HEK293 (cell line): ENCODE results near the gene GLIS1.
A peak's percentile ranks its signal among the peaks of the same experiment; 100 is the strongest.

Source experiments
- CTCF ChIA-PET: fragments of 350-600 bp; formaldehyde crosslinking; extraction: SDS; loops from one replicate; lab custom pipeline; 2021; ENCODE audit warnings: antibody characterized with exemption; lab: Yijun Ruan, JAX
- POLR2A ChIA-PET: fragments of 300-600 bp; formaldehyde crosslinking; extraction: SDS; loops from one replicate; lab custom pipeline; 2020; ENCODE audit warnings: antibody characterized with exemption, inconsistent platforms; lab: Yijun Ruan, JAX
- H3K27ac ChIP-seq: fragments of 200-500 bp; sonication (Bioruptor generic); 2 replicates; pipeline ENCODE4 v1.5.1; 2014; ENCODE audit warnings: low read depth, low read length, control low read depth, inconsistent platforms; ENCODE audit errors: extremely low read depth
- H3K36me3 ChIP-seq, 2 experiments: fragments of 200-500 bp in 1 of 2; sonication (Bioruptor generic) in 1 of 2; 1 replicate in 1 of 2; 2 replicates in 1 of 2; pipeline ENCODE4 v1.5.1; 2014 to 2017; ENCODE audit warnings: inconsistent platforms in 2 of 2, low read length in 2 of 2; ENCODE audit not compliant: control insufficient read depth in 2 of 2, insufficient read depth in 1 of 2
- H3K4me1 ChIP-seq: fragments of 200-500 bp; sonication (Bioruptor generic); 2 replicates; pipeline ENCODE4 v1.5.1; 2014; ENCODE audit warnings: mild to moderate bottlenecking, low read length, inconsistent platforms; ENCODE audit not compliant: control insufficient read depth, insufficient read depth
- H3K4me3 ChIP-seq: 2 replicates; pipeline ENCODE4 v1.5.1; 2011; ENCODE audit warnings: low read depth, mild to moderate bottlenecking, control low read depth, low read length, moderate library complexity
- H3K9me3 ChIP-seq: fragments of 200-500 bp; sonication (Bioruptor generic); 2 replicates; pipeline ENCODE4 v1.5.1; 2014; ENCODE audit warnings: low read depth, low read length, inconsistent platforms; ENCODE audit not compliant: control insufficient read depth, insufficient read depth
- FEZF1 ChIP-seq: fragments of 450-650 bp; formaldehyde crosslinking; IDR thresholded peaks from 2 replicates; pipeline ENCODE4 v1.5.1; 2016; ENCODE audit warnings: missing biosample characterization, missing genetic modification characterization
- GLIS2 ChIP-seq: fragments of 450-650 bp; formaldehyde crosslinking; IDR thresholded peaks from 2 replicates; pipeline ENCODE4 v1.5.1; 2016; ENCODE audit warnings: missing biosample characterization, missing genetic modification characterization
- IKZF3 ChIP-seq: fragments of 450-650 bp; IDR thresholded peaks from 2 replicates; pipeline ENCODE4 v1.5.0; 2018; ENCODE audit warnings: missing biosample characterization, mild to moderate bottlenecking, missing genetic modification characterization, moderate library complexity
- OSR2 ChIP-seq: fragments of 450-650 bp; formaldehyde crosslinking; IDR thresholded peaks from 2 replicates; pipeline ENCODE4 v1.5.1; 2016; ENCODE audit warnings: missing biosample characterization, missing genetic modification characterization
- SP2 ChIP-seq: fragments of 450-650 bp; formaldehyde crosslinking; IDR thresholded peaks from 2 replicates; pipeline ENCODE4 v1.5.1; 2016; ENCODE audit warnings: missing biosample characterization, missing genetic modification characterization
- SP7 ChIP-seq: fragments of 450-650 bp; formaldehyde crosslinking; IDR thresholded peaks from 2 replicates; pipeline ENCODE4 v1.5.1; 2016; ENCODE audit warnings: missing biosample characterization, missing genetic modification characterization
- ZBTB20 ChIP-seq: fragments of 450-650 bp; formaldehyde crosslinking; IDR thresholded peaks from 2 replicates; pipeline ENCODE4 v1.5.1; 2016; ENCODE audit warnings: missing biosample characterization, missing genetic modification characterization
- ZBTB26 ChIP-seq: fragments of 450-650 bp; formaldehyde crosslinking; optimal IDR thresholded peaks from 2 replicates; pipeline ENCODE3; 2016; ENCODE audit warnings: missing biosample characterization, mild to moderate bottlenecking, missing genetic modification characterization
- ZIC2 ChIP-seq: fragments of 450-650 bp; formaldehyde crosslinking; IDR thresholded peaks from 2 replicates; pipeline ENCODE4 v1.5.1; 2016; ENCODE audit warnings: missing biosample characterization, missing genetic modification characterization
- ZNF292 ChIP-seq: fragments of 450-650 bp; formaldehyde crosslinking; IDR thresholded peaks from 2 replicates; pipeline ENCODE4 v1.5.1; 2016; ENCODE audit warnings: low read depth, missing biosample characterization, missing genetic modification characterization, borderline replicate concordance
- ZNF37A ChIP-seq: fragments of 450-650 bp; IDR thresholded peaks from 2 replicates; pipeline ENCODE4 v1.5.1; 2018; ENCODE audit warnings: missing biosample characterization, missing genetic modification characterization
- ZNF449 ChIP-seq: fragments of 450-650 bp; formaldehyde crosslinking; IDR thresholded peaks from 2 replicates; pipeline ENCODE4 v1.5.1; 2017; ENCODE audit warnings: missing biosample characterization, mild to moderate bottlenecking, missing genetic modification characterization, moderate library complexity
- ZNF660 ChIP-seq: fragments of 450-650 bp; IDR thresholded peaks from 2 replicates; pipeline ENCODE4 v1.5.1; 2018; ENCODE audit warnings: missing biosample characterization, mild to moderate bottlenecking, missing genetic modification characterization
- ZNF677 ChIP-seq: fragments of 450-650 bp; IDR thresholded peaks from 2 replicates; pipeline ENCODE4 v1.5.0; 2018; ENCODE audit warnings: missing biosample characterization, mild to moderate bottlenecking, missing genetic modification characterization, moderate library complexity
- ZNF692 ChIP-seq: fragments of 450-650 bp; formaldehyde crosslinking; IDR thresholded peaks from 2 replicates; pipeline ENCODE4 v1.5.1; 2016; ENCODE audit warnings: missing biosample characterization, missing genetic modification characterization
- ZNF76 ChIP-seq: fragments of 450-650 bp; formaldehyde crosslinking; IDR thresholded peaks from 2 replicates; pipeline ENCODE4; 2016; ENCODE audit warnings: low read depth, missing biosample characterization, missing genetic modification characterization, borderline replicate concordance
- ZNF785 ChIP-seq: fragments of 450-650 bp; formaldehyde crosslinking; IDR thresholded peaks from 2 replicates; pipeline ENCODE4 v1.5.1; 2016; ENCODE audit warnings: missing biosample characterization, missing genetic modification characterization
- ZNF837 ChIP-seq: fragments of 450-650 bp; formaldehyde crosslinking; IDR thresholded peaks from 2 replicates; pipeline ENCODE4 v1.5.1; 2016; ENCODE audit warnings: missing biosample characterization, missing genetic modification characterization
- ZSCAN30 ChIP-seq: fragments of 450-650 bp; IDR thresholded peaks from 2 replicates; pipeline ENCODE4 v1.5.1; 2018; ENCODE audit warnings: missing biosample characterization, mild to moderate bottlenecking, missing genetic modification characterization, moderate library complexity
- ZSCAN4 ChIP-seq: fragments of 450-650 bp; formaldehyde crosslinking; IDR thresholded peaks from 2 replicates; pipeline ENCODE4 v1.5.1; 2017; ENCODE audit warnings: missing biosample characterization, missing genetic modification characterization

Gene GLIS1

GRCh38 chr1:53572065-53572814 lies 166.7 kb downstream of the GLIS1 start (continued):
- 0 out of 2 replicates have a peak, but pooled peaks have one; percentile 31 for TF ChIP-seq SP7 (tag by site-specific recombination)
- TF ChIP-seq ZNF660 (tag by site-specific recombination), result peak; percentile 86
- TF ChIP-seq ZSCAN30 (tag by site-specific recombination), result peak; percentile 56; the same call in 1 of the 2 replicates
- no peak for TF ChIP-seq SP2
- TF ChIP-seq ZNF449 (tag by site-specific recombination), result peak; percentile 44; the same call in 1 of the 2 replicates
- TF ChIP-seq ZBTB26 (tag by site-specific recombination), result no peak
- peak; percentile 87 for TF ChIP-seq ZIC2 (tag by site-specific recombination)
- no peak for TF ChIP-seq ZNF677
- no peak for TF ChIP-seq ZNF692 (tag by site-specific recombination)
- 0 out of 2 replicates have a peak, but pooled peaks have one; percentile 10 for TF ChIP-seq OSR2 (tag by site-specific recombination)
- no peak for TF ChIP-seq ZNF837 (tag by site-specific recombination)
- no peak for TF ChIP-seq ZNF292
- peak; percentile 28; the same call in 1 of the 2 replicates for TF ChIP-seq ZBTB20
- no peak for TF ChIP-seq ZNF785 (tag by site-specific recombination)
- peak; percentile 38 for TF ChIP-seq IKZF3 (tag by site-specific recombination)
- TF ChIP-seq ZNF76 (tag by site-specific recombination), result no peak
- TF ChIP-seq ZNF37A, result 0 out of 2 replicates have a peak, but pooled peaks have one; percentile 26
- peak; percentile 22; the same call in 1 of the 2 replicates for TF ChIP-seq FEZF1 (tag by site-specific recombination)

- ChIA-PET POLR2A (no interaction called here), CTCF (interaction anchor here (0.6 to 0.9 kb wide), 2 partner anchors 44 to 243 kb away, joined by 3 to 4 read pairs; no protein-coding TSS in a partner anchor)
- H3K4me1 ChIP-seq, result no peaks in the 10 kb centered on the region; the same call in 1 of the 2 replicates
- TF ChIP-seq GLIS2, result no peak
- no peak for TF ChIP-seq ZSCAN4 (tag by site-specific recombination)
- TF ChIP-seq ZNF837 (tag by site-specific recombination), result no peak
- H3K9me3 ChIP-seq, result no peaks in the 10 kb centered on the region
- no peak overlapping the region for H3K27ac ChIP-seq
- no peaks in the 10 kb centered on the region for H3K36me3 ChIP-seq
- H3K4me3 ChIP-seq, result no peak overlapping the region
These were observed 170.4 kb downstream of the GLIS1 start for GRCh38 chr1:53568540-53568939.
